Mammary epithelial cell (primary cell): Measurements from ENCODE around the gene HMSD.

Experiments used
- CTCF ChIP-seq, 2 donors: IDR thresholded peaks in 1 of 2; conservative IDR thresholded peaks in 1 of 2; 2 replicates each; pipeline ENCODE4 v1.5.1; 2011 to 2012; ENCODE audit warnings: inconsistent platforms in 2 of 2, low read length in 2 of 2, mild to moderate bottlenecking in 2 of 2, control low read depth in 1 of 2, low read depth in 1 of 2; ENCODE audit not compliant: insufficient read depth in 1 of 2; ENCODE audit errors: extremely low read depth in 1 of 2
- EZH2 ChIP-seq: IDR thresholded peaks from 2 replicates; pipeline ENCODE4 v1.6.1; 2012; ENCODE audit warnings: low read length, inconsistent platforms, borderline replicate concordance

DNA sequence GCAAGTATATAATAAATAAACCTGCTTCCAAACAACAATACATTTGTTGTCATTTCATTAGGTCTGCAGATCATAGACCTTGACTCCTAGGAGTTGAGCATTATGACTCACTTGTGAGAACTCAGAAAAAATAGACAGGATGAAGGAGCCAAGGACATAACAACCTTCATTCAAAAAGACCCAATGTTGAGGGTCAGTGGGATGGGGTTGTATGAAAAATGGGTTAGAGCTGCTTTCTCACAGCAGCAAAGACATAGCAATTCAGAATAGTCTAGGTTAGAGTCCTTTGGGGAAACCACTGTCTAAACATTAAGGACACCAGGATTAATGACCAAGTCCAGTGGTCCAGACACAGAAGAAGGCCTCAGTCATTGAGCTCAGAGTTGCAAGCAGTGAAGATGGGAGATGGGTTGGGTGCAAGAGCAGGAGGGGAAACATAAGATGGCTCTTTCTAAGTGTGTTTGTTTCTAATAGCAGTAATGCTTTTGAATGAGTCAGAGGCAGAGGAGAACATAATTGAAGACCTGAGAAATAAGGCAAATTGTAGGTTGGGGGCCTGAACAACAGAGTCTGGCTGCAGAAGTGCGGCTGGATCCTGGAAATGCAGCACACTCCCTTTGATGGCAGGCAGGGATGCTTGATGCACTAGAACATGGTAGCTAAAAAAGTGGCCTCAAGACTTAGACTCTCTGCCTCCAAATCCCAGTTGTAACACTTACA, 45.1 kb upstream of the HMSD start:
- TF ChIP-seq CTCF (conservative IDR thresholded peaks at IDR 0.05 in 1 of 2, IDR thresholded peaks at IDR 0.05 in 1 of 2; ENCODE audit: extremely low read depth in 1 of 2, insufficient read depth in 1 of 2, low read depth in 1 of 2, low read length in 2 of 2) (no peak), EZH2 (no peak)
